Activated effector memory CD4-positive, alpha-beta T cell treated with anti-CD3 and anti-CD28 coated beads, Interleukin-2, amount 50 U/mL, for 16 hours (primary cell): ENCODE results near the gene ZNF655.
A peak's percentile ranks its signal among the peaks of the same experiment; 100 is the strongest.
"Not testable (repeated sequence)": the region's sequence is repeated elsewhere in the genome, so short reads cannot be mapped to it uniquely, and the experiment has no call there.

Experiments used
- DNase-seq: peaks from one replicate; pipeline ENCODE4 v3.0.0-alpha.2; 2020

ZNF655 gene, protein sequence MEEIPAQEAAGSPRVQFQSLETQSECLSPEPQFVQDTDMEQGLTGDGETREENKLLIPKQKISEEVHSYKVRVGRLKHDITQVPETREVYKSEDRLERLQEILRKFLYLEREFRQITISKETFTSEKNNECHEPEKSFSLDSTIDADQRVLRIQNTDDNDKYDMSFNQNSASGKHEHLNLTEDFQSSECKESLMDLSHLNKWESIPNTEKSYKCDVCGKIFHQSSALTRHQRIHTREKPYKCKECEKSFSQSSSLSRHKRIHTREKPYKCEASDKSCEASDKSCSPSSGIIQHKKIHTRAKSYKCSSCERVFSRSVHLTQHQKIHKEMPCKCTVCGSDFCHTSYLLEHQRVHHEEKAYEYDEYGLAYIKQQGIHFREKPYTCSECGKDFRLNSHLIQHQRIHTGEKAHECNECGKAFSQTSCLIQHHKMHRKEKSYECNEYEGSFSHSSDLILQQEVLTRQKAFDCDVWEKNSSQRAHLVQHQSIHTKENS

DNA sequence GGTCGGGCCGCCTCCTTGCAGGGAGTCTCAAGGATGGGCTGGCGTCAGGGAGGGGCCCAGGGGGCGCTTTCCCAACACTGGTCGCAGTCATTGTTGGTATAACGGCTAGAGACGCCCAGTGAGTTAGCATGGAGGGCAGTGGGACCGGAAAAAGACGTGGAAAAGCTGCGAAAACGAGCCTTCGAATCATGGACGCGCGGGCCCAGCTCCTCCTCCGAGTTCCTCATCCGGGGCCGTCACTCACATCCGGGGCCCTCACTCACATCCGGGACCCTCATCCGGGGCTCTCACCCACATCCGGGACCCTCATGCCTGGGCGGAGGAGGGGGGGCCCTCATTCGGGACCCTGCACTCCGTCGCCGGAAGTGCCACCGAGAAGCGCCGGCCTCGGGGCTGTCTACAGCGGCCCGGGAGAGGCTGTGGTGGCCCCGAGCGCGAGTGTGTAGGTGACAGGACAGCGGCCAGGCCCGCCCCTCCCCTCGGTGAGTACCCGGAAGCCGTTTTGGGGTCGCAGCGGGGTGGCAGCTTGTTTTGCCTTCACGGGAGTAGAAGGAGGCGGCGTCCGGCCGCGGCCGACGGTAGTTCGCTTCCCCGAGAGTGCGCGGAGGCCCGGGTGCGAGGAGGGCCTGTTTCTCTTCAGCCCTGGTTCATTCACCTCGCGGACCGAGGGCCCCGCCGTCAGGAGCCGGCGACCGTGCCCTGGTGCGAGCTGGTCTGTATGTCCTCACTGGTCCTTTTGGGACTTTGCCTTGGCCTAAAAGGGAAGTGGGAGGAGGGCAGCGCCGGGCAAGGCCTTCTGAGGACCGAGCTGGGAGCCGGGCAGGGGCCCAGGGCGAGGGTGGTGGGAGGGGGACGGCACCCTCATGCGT is at the start of gene ZNF655:
Gene ZNF655, plus strand, starts transcription at position 337 of the 869 bp plus-strand sequence. CDS start 1,918 bp downstream, outside the sequence.
- DNase-seq: peak; percentile 95

GRCh38 chr7:99514050-99514449 is 44.4 kb upstream of the ZNF655 start:
- no peak for DNase-seq

GRCh38 chr7:99521399-99521798 is 37.0 kb upstream of the ZNF655 start:
- DNase-seq: no peak

DNA sequence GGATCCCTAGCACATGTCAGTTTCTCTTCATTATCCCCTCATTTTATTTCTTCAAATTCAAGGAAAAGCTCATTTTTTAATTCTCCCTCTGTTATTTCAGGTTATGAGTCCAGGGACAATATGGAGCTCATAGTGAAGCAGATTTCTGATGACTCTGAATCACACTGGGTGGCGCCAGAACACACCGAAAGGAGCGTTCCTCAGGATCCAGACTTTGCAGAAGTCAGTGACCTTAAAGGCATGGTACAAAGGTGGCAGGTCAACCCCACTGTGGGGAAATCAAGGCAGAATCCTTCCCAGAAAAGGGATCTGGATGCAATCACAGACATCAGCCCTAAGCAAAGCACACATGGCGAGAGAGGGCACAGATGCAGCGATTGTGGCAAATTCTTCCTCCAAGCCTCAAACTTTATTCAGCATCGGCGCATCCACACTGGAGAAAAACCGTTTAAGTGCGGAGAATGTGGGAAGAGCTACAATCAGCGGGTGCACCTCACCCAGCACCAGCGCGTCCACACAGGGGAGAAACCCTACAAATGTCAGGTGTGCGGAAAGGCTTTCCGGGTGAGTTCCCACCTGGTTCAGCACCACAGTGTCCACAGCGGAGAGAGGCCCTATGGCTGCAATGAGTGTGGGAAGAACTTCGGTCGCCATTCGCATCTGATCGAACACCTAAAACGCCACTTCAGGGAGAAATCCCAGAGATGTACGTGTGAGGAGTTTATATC is 32.6 kb upstream of the ZNF655 start:
- DNase-seq: no peak

GRCh38 chr7:99531354-99531765 is 27.1 kb upstream of the ZNF655 start:
- no peak for DNase-seq

DNA sequence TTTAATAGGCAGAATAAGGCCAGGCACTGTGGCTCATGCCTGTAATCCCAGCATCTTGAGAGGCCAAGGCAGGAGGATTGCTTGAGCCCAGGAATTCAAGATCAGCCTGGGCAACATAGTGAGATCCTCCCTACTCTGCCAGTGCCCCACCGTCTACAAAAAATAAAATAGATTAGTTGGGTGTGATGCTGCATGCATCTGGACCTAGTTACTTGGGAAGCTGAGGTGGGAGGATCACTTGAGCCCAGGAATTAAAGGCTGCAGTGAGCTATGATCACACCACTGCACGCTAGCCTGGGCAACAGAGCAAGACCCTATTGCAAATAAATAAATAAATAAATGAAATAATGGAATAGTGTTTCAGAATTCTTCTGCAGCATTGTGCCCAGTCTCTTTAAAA is 22.8 kb upstream of the ZNF655 start:
- no peak for DNase-seq

- peak; percentile 16 for DNase-seq
Observed at GRCh38 chr7:99539213-99539811, 19.1 kb upstream of the ZNF655 start.

DNA sequence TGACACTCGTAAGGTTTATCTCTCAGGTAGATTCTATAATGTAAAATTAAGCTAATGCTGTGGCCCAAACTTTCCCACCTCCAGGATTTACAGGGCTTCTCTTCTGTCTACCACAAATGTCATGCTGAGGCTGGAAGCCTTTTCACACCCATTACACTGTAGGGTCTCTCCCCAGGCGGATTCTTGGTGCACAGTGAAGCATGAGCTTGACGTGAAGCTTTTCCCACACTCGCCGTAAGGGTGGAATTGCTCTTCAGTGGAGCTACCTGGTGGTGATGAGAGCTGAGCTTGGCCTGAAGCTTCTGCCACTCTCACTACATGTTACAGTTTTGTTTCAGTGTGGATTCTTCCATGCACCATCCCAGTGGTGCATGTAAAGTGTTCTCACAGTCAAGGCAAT is 17.9 kb upstream of the ZNF655 start:
- DNase-seq: peak; percentile 3

- DNase-seq: no peak
Observed at GRCh38 chr7:99541212-99541611, 17.2 kb upstream of the ZNF655 start.

- DNase-seq: no peak
Observed at GRCh38 chr7:99543081-99543671, 15.3 kb upstream of the ZNF655 start.

DNA sequence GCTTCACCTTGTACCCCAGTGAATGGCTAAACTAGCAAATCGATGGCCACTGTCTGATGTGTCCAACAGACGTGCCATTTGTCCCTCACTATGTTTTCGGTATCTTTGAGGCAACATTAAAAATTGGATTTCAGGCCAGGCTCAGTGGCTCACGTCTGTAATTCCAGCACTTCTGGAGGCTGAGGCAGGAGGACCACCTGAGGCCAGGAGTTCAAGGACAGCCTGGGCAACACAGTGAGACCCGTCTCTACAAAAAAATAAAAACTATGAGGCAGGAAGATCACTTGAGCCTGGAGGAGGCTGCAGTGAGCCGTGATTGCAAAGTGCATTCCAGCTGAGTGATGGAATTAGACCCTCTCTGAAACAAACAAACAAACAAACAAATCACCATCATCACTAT is 14.5 kb upstream of the ZNF655 start:
- DNase-seq: no peak

- not testable (repeated sequence) for DNase-seq
Observed at GRCh38 chr7:99545308-99545707, 13.1 kb upstream of the ZNF655 start.

- not testable (repeated sequence) for DNase-seq
Observed at GRCh38 chr7:99549545-99549944, 8.9 kb upstream of the ZNF655 start.

GRCh38 chr7:99551334-99551733 is 7.1 kb upstream of the ZNF655 start:
- no peak for DNase-seq

DNA sequence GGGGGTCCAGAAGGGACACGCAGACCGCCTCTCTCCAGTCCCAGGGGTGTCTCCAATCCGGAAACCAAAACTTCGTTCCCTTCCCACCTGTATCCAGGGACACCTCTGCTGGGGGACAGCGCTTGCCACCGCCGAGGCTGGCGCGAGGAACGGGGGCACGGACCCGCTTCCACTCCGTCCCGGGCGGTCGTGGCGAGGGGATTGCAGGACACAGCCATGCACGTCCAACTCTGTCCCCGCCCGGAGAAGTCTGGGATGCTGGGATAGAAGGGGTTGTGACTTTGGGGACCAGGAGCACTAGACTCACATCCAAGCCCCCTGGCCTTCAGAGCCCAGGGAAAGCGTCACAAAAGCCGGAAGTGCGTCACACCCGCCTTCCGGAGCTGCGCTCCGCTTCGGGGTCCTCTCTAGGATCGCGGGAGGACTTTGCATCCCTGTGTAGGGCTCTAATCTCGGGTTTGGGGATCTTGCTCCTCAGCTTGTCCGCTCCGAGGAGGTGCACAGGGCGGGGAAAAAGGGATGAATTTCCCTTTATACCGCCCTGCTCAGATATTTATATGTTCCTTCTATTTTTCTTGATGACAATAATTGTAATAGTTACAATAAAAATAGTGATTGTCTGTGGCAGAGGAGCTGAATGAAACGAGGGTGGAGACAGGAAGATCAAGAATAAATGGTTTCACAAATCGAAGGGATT is 6.5 kb upstream of the ZNF655 start, which contains the start of gene FAM200A:
Gene FAM200A, minus strand, starts transcription at position 348 of the 697 bp plus-strand sequence. CDS start 3,707 bp downstream, outside the sequence.
- DNase-seq: peak; percentile 94

DNA sequence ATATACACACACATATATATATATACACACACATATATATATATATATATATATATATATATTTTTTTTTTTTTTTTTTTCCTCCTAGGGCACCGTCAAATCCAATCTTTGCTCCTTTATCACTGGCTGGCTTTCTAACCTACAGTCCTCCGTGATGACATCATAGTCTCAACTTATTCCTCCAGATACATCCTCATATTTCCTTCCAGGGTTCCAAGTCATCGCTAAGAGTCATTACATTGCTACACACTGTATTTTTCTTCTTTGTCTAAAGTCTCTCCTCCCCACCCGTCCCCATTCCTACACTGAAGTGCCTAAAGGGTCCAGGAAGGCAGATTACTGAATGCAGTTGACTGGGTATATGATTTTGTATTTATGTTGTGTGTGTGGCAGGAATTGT is 5.4 kb upstream of the ZNF655 start:
- no peak for DNase-seq

DNA sequence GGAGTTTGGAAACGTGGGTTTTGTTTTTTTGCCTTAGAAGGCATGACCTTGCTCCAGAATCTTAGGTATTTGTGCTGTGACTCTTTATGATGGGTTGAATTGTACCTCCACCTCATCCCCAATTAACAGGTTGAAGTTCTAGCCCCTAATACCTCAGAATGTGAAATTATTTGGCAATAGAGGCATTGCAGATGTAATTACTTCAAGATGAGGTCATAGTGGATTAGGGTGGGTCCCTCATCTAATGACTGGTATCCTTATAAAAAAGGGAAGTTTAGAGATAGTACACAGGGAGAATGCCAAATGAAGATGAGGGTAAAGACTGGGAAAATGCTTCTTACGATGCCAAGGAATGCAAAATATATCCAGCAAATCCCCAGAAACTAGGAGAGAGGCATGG is 3.5 kb upstream of the ZNF655 start:
- DNase-seq: no peak

- no peak for DNase-seq
Observed at GRCh38 chr7:99557196-99557607, 1.2 kb upstream of the ZNF655 start.

DNA sequence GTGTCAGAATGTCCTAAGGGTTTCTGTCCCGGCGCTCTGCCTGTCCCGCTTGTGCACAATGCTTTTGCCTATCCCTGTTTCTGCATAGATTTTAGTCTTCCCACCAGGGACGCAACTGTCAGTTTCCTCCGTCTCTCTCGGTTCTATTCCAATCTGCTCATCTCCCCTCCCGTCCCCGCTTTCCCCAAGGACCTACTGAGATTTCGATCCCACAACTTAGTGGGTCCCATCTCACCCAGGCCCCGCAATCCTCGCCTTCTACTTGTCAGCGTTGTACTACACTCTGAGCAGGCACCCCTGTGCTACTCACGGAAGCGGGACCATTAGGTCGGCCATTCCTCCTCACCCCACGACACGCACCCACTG is 519 bp upstream of the ZNF655 start:
- no peak for DNase-seq

- DNase-seq: no peak
Observed at GRCh38 chr7:99559175-99559915, 903 bp downstream of the ZNF655 start.
